NCI-H2227 treated with DMSO at 0.1 percent for 48 hours (cell line): ENCODE results near the gene CD81.

Source experiments
- DNase-seq: peaks from one replicate; lab custom pipeline; 2025; lab: John Stamatoyannopoulos, UW

Gene CD81

GRCh38 chr11:2375964-2376551 lies 1.1 kb upstream of the CD81 start:
- DNase-seq = no peak

- DNase-seq = peak; percentile 43
These were observed 667 bp downstream of the CD81 start for GRCh38 chr11:2377511-2378443.

DNA sequence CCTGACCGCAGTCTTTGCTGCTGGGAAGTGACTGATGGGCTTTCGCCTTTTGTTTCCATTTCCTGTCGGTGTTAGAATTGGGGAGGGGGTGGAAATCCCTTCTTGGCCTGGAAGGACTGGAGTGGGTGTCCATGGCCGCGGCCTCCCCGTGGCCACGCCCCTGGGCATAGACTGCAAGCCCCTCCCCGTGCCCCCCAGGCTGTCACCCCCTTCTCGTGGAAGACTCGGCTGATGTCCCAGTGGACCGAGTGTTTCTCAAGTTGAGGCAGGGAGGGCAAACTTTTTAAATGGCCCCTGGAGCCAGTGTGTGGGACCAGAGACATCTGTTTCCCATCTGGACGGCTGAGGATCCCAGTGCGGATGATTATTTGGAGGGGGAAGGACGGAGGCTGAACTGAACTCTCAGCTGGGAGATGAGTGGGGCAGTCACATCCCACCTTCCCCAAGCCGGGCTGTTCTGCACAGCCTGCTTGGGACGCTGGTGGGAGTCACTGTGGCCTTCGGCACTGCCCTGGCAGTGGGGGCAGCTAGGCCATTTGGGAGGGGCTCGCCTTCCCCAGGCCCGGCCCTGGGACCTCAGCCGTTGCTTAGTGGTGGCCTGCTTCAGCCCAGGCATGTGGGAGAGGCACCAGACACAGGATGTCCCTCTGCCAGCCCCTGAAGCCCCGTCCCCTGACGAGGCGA lies 1.6 kb downstream of the CD81 start:
- DNase-seq = no peak

DNA sequence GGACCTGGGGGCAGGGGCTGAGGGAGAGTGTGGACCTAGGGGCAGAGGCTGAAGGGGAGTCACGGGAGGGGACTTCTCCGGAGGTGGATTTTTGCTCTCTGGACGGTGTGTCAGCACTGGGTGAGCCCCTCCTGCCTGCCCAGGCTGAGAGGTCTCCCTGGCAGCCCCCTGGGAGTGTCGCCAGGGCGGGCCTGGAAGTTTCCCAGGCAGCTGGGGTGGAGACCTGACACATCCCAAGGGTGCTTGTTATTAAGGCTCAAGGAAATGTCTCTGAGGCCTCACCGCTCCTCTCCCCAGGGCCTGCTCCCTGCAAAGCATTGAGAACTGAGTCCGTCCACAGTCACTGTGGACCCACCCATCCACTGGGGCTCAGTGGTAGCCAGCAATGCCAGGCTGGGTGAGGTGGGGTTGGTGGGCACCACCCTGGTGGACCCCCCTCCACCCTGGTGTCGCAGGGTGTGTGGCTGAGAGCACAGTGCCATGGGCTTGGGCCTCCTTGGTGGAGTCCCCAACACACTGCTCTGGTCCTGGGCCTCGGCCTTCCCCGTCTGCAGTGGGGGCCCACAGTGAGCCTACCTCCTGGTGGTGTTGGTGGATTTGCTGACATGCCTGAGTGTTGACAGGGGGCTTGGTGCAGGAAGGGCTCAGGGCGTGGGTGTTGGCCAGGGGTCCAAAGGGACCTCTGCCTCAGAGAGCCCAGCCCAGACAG lies 2.5 kb downstream of the CD81 start:
- no peak for DNase-seq

DNA sequence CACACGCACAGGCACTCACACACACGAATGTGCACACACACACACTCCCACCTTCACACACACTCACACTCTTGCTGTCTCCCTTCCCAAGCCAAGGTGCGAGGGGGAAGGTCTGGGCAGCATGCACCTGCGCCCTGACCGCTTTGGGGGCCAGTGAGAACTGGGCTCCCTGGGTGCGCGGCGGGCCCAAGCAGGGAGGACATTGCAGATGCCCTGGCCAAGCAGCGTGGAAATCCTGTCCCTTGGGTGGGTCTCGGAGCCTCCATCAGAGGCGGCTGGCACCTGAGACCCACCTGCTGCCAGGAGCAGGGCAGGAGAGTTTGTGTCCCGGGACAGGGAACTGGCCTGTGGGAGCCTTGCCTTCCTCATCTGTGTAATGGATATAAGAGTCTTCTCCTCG lies 3.3 kb downstream of the CD81 start:
- no peak for DNase-seq

DNA sequence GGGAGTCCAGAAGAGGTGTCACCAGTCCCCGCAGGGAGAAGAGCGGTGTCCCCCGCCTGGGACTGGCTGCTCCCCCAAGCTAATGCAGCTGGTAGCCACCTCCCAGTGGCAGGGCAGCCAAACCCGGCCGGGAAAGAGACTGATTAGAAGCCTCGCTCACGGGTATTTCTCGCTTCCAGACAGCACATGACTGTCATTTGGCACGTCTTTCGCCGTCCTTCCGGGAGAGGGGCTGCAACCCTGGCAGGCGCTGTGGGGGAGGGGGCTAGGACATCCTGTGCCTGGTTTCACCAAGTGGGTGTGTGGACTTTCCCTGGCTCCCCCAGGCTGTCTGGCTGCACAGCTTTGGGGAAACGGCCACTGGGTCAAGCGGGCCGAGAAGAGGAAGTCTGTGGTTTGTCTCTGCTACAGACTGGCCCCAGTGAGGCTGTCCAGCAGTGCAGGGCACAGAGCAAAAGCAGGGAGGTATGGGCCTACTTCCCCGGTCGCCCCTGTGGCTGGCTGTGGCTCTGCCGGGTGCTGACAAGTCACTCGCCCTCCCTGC lies 3.8 kb downstream of the CD81 start:
- DNase-seq = no peak

DNA sequence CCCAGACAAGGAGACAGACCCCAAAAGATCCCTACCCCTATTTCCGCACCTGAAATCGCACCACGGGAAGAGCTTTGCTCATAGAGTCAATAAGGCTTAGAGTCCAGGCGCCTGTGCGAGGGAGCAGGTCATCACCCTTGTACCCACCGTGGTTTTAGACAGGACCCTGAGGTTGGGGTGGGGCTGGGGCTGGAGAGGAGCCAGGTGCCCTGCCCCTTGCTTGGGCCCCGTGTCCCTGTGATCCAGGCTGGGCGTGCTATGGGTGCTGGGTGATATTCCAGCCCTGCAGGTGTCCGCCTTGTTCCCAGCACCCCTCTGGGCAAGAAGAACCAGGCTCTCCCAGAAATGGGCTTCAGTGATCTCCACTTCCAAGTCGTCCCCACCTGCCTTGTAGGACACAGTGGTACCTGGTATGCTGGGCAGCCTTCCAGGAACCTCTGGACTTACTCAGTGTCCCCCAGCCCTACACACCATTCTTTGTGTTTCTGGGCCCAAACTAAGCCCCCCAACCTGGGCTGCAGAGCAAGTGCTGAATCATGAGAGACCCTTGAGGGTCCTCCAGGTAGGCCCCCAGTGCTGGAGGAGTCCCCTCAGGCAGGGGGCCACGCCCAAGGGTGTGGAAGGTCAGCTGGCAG lies 4.5 kb downstream of the CD81 start:
- no peak for DNase-seq

DNA sequence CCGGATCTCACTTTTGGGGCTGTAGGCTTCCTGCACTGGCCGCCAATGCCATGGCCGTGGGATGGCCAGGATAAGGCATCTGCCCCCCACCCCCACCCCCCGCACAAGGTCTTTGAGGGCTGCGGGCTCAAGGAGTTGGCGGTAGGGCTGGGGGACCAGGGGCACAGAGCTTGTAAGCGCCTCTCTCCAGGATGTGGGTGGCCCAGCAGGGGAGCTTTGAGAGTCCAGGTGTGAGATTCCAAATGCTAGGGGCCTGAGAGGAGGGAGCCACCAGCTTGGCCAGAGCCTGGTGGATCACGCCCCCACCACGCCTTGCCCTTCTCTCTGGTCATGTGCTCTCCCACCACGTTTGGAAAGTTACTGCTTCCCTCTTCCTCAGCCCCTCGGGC lies 5.0 kb downstream of the CD81 start:
- DNase-seq = no peak

DNA sequence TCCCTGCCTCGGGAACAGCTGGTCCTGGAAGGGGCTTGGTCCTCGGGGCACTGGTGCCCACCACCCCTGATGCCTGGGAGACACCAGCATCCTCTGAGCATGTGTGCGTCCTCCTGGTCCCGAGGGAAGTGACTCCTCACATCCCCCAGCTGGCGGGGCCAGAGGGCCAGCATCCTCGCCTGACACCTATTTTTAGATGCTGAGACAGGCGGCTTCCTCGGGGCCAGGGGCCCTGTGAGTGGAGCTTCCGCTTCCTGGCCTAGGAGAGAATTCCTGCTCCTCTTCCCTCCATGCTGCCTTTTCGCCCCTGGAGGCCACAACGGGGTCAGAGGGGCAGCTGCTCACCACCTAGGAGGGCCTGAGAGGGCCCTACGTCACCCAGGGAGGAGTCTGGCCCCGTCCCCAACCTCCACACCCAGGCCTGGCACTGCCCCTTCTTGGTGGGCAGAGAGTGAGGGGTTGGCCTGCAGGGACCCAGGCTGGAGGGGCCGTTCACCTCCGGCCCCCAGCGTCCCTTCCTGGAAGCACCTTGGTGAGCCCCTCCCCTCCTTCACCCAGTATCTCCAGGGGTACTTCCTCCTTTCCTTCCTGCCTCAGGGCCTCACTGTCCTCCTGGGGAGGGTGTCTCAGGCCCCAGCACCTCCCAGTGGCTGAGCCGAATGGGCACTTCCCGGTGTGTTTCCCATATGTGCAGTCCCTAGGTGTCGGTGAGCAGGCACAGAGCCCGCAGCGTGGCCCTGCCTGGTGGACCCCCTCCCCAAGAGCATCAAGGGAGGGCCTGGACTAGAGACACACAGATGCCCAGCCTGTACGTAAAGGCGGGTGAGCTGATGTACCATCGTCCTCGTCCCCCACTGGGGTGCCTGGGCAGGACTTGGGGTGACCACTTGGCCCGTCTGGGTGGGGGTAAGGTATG lies 6.1 kb downstream of the CD81 start:
- no peak for DNase-seq

GRCh38 chr11:2383852-2384804 lies 7.0 kb downstream of the CD81 start:
- DNase-seq = no peak

DNA sequence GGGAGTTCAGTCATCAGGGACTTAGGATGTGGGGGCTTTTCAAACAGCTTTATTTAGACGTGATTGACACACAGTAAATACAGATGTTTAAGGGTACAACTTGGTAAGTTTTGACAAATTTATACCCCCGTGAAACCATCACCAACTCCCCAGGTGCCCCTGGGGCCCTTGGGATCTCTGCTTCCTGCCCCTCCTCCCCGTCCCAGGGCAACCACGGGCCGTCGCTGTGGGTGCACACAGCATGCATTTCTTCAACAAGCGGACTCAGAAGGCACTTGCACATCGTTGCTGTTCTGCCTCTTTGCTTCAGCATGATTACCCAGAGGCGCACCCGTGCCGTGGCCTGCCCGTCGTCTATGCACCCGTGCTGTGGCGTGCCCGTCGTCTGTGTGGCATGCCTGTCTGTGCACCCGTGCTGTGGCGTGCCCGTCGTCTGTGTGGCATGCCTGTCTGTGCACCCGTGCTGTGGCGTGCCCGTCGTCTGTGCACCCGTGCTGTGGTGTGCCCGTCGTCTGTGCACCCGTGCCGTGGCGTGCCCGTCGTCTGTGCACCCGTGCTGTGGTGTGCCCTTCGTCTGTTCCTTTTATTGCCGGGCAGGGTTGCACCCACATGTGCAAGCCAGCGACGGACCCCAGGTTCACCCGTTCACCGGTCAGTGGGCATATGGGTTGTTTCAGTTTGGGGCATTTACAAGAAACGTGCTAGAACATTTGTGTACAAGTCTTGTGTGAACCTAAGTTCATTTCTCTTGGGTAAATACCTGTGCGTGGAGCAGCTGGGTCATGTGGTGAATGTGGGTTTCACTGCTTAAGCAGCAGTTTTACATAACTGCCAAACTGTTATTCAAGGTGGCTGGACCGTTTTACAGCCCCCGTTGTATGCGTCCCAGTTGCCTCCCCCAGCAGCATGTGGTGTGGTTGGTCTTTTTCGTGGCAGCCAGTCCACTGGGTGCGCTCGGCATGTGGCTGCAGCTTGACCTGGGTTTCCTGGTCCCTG lies 8.3 kb downstream of the CD81 start:
- DNase-seq = no peak

- DNase-seq = no peak
These were observed 9.5 kb downstream of the CD81 start for GRCh38 chr11:2386591-2386990.

GRCh38 chr11:2387266-2387987 lies 10.3 kb downstream of the CD81 start:
- DNase-seq = no peak

GRCh38 chr11:2388431-2389376 lies 11.6 kb downstream of the CD81 start:
- no peak for DNase-seq

DNA sequence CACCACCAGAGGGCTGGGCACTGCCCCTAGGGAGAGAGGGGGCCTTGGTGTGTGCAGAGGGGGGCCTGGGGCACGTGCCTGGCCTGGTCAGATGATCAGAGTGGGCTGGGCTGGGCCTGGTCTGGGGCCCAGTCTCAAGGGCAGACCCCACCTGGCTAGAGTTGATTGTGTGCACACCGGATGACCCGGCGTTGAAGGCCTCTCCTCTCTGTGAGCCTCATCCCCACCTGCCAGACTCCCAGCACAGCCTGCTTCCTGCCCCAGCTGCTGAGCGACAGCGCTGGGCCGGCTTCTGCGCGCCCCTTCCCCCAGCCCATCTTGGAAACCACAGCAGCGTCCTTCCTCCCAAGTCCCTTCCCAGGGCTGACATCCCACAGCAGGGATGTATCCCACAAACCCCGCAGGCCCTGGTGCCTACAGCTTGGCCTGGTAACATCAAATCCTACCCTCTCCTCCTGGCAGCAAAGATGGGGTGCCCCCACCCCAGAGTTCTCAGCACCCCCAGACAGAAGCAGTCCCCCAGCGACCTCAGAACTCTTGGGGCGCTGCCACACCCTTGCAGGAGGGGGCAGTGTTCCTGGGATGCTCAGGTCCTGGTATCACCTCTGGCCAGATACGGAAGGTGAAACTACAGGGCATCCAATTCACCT lies 12.4 kb downstream of the CD81 start:
- DNase-seq = no peak
